Activated CD8-positive, alpha-beta T cell treated with anti-CD3 and anti-CD28 coated beads for 36 hours (primary cell): Measurements from ENCODE around the gene LY6G5C. TPM values are rescaled to one million over a fixed set of nuclear protein-coding genes. Genes with fewer than 3 reads are reported as not detected.

Experiments used
- ATAC-seq: fragments of 200-7000 bp; cut with Tn5 transposase; one replicate; pipeline ENCODE4 v1.10.0; 2021; ENCODE audit warnings: mild to moderate bottlenecking, moderate library complexity
- CTCF ChIA-PET: fragments of 350-600 bp; sonication (Branson Sonifier 250); formaldehyde crosslinking; loops from one replicate; lab custom pipeline; 2021; ENCODE audit warnings: antibody characterized with exemption; lab: Charles Lee
- POLR2A ChIA-PET: fragments of 350-600 bp; sonication (Branson Sonifier 250); formaldehyde crosslinking; loops from one replicate; lab custom pipeline; 2021; ENCODE audit warnings: antibody characterized with exemption; lab: Charles Lee
- DNase-seq: peaks from one replicate; pipeline ENCODE4 v3.0.0-alpha.2; 2020
- H3K27ac Mint-ChIP-seq: one replicate; pipeline ENCODE4 v1.8.0; 2021; ENCODE audit warnings: mild to moderate bottlenecking, mixed read lengths
- H3K27me3 Mint-ChIP-seq: one replicate; pipeline ENCODE4 v1.8.0; 2021; ENCODE audit warnings: mixed read lengths
- H3K36me3 Mint-ChIP-seq: one replicate; pipeline ENCODE4 v1.8.0; 2021; ENCODE audit warnings: low read depth, mixed read lengths
- H3K4me1 Mint-ChIP-seq: one replicate; pipeline ENCODE4 v1.8.0; 2021; ENCODE audit warnings: low read depth, mixed read lengths
- H3K4me3 Mint-ChIP-seq: one replicate; pipeline ENCODE4 v1.8.0; 2021; ENCODE audit warnings: mild to moderate bottlenecking, moderate library complexity, mixed read lengths
- H3K9me3 Mint-ChIP-seq: one replicate; pipeline ENCODE4 v1.8.0; 2021; ENCODE audit warnings: mixed read lengths
- CTCF ChIP-seq: fragments of 200-600 bp; IDR thresholded peaks from one replicate; pipeline ENCODE4 v1.8.0; 2022; ENCODE audit warnings: antibody characterized with exemption, mild to moderate bottlenecking
- intact Hi-C: fragments of 100-400 bp; cut with micrococcal nuclease; formaldehyde crosslinking; loops from one replicate; pipeline ENCODE4 v1.10.0; 2022
- total RNA-seq, 2 experiments: library from RNA; stranded (reverse); gene quantifications; one replicate each; pipeline ENCODE4 v1.2.3, GENCODE V29; 2021

The LY6G5C gene
- total RNA-seq, 2 experiments from 2014 or later: 1.6 to 2.3 TPM

- H3K4me1 Mint-ChIP-seq: peaks cover 63% of the 10 kb centered on the region
- peak; percentile 96 for DNase-seq
- no peak for TF ChIP-seq CTCF
- peak; percentile 25 for ATAC-seq
- no peaks in the 10 kb centered on the region for H3K9me3 Mint-ChIP-seq
- intact Hi-C loops: loop anchor here (2.0 to 10.0 kb wide), 3 partner anchors 44 to 170 kb away; partner anchors contain the start of genes ATP6V1G2, DDX39B, NFKBIL1 and PRRC2A
- peaks cover 80% of the 10 kb centered on the region for H3K36me3 Mint-ChIP-seq
- H3K27ac Mint-ChIP-seq: peak within 1 kb of the TSS; percentile 97
- ChIA-PET CTCF (interaction anchor here (0.7 to 2.8 kb wide), 4 partner anchors 12 to 85 kb away, joined by 3 to 16 read pairs (median 4); partner anchors contain the start of genes ABHD16A and BAG6), POLR2A (interaction anchor here (0.6 to 8.5 kb wide), 33 partner anchors 8 to 199 kb away, joined by 3 to 160 read pairs (median 4); partner anchors contain the start of genes ABHD16A, APOM, BAG6 and DDX39B)
- H3K27me3 Mint-ChIP-seq: no peaks in the 10 kb centered on the region
- H3K4me3 Mint-ChIP-seq: peak within 1 kb of the TSS; percentile 98
Measured at GRCh38 chr6:31664790-31665500, 15.9 kb downstream of the LY6G5C start, which contains the start of gene GPANK1. Gene GPANK1 (minus strand): TSS chr6:31664997. CDS start chr6:31664478, 519 bp downstream.

- H3K9me3 Mint-ChIP-seq: no peaks in the 10 kb centered on the region
- TF ChIP-seq CTCF: no peak
- ATAC-seq: no peak
- H3K27me3 Mint-ChIP-seq: no peaks in the 10 kb centered on the region
- H3K27ac Mint-ChIP-seq: peak overlapping the region; percentile 97
- POLR2A ChIA-PET: interaction anchor here (0.8 to 8.5 kb wide), 36 partner anchors 9 to 1308 kb away, joined by 3 to 160 read pairs (median 4); partner anchors contain the start of genes ABHD16A, APOM, BAG6 and DDX39B
- H3K4me1 Mint-ChIP-seq: peaks cover 67% of the 10 kb centered on the region
- intact Hi-C loops: loop anchor here (2.0 to 10.0 kb wide), 3 partner anchors 43 to 171 kb away; partner anchors contain the start of genes ATP6V1G2, DDX39B, NFKBIL1 and PRRC2A
- DNase-seq: no peak
- H3K4me3 Mint-ChIP-seq: peak overlapping the region; percentile 98
- H3K36me3 Mint-ChIP-seq: peaks cover 82% of the 10 kb centered on the region
- CTCF ChIA-PET: interaction anchor here (0.7 to 2.8 kb wide), 7 partner anchors 11 to 166 kb away, joined by 3 to 16 read pairs (median 3); partner anchors contain the start of genes ABHD16A and BAG6
Measured at GRCh38 chr6:31663961-31664789, 16.7 kb downstream of the LY6G5C start.

- Mint-ChIP-seq H3K4me1 (peaks cover 72% of the 10 kb centered on the region), H3K27ac (peak overlapping the region; percentile 97), H3K36me3 (peaks cover 79% of the 10 kb centered on the region), H3K27me3 (no peaks in the 10 kb centered on the region), H3K9me3 (no peaks in the 10 kb centered on the region), H3K4me3 (peak overlapping the region; percentile 98)
- ChIA-PET POLR2A (interaction anchor here (0.8 to 8.5 kb wide), 17 partner anchors 9 to 1309 kb away, joined by 3 to 160 read pairs (median 4); partner anchors contain the start of genes APOM, BAG6, DDX39B and DXO), CTCF (interaction anchor here (0.8 to 2.8 kb wide), 4 partner anchors 11 to 166 kb away, joined by 3 to 16 read pairs (median 3); partner anchors contain the start of gene BAG6)
- no peak for ATAC-seq
- no peak for TF ChIP-seq CTCF
- intact Hi-C loops: loop anchor here (10.0 kb wide), 2 partner anchors 119 to 171 kb away; partner anchors contain the start of genes ATP6V1G2, DDX39B and NFKBIL1
- no peak for DNase-seq
Measured at GRCh38 chr6:31663126-31663960, 17.5 kb downstream of the LY6G5C start.

GRCh38 chr6:31662124-31662723 lies 18.6 kb downstream of the LY6G5C start:
- no peaks in the 10 kb centered on the region for H3K9me3 Mint-ChIP-seq
- intact Hi-C loops: loop anchor here (10.0 kb wide), 2 partner anchors 117 to 173 kb away; partner anchors contain the start of genes ATP6V1G2, DDX39B and NFKBIL1
- peaks cover 71% of the 10 kb centered on the region for H3K4me1 Mint-ChIP-seq
- ATAC-seq (no peak), DNase-seq (no peak)
- TF ChIP-seq CTCF: no peak
- ChIA-PET CTCF (interaction anchor here (1.2 to 1.8 kb wide), 2 partner anchors 9 to 82 kb away, joined by 3 to 5 read pairs; partner anchors contain the start of gene BAG6), POLR2A (interaction anchor here (0.7 to 8.5 kb wide), 6 partner anchors 9 to 172 kb away, joined by 3 to 160 read pairs (median 7); partner anchors contain the start of genes APOM, BAG6 and DDX39B)
- H3K36me3 Mint-ChIP-seq: peaks cover 77% of the 10 kb centered on the region
- H3K4me3 Mint-ChIP-seq: peak overlapping the region; percentile 51
- peak overlapping the region; percentile 64 for H3K27ac Mint-ChIP-seq
- no peaks in the 10 kb centered on the region for H3K27me3 Mint-ChIP-seq
